Fibroblast of mammary gland (primary cell): Measurements from ENCODE around the gene CHCHD1.

Source experiments
- DNase-seq: peaks from one replicate; pipeline ENCODE4 v3.0.0-alpha.2; 2010; ENCODE audit warnings: low read depth
- H3K4me3 ChIP-seq: 2 replicates; pipeline ENCODE4 v1.5.1; 2011; ENCODE audit warnings: low read depth, mild to moderate bottlenecking, low read length, moderate library complexity; ENCODE audit not compliant: control insufficient read depth
- TF ChIP-seq, protein P1 (sequence below): conservative IDR thresholded peaks from 2 replicates; pipeline ENCODE4 v1.5.1; 2011; ENCODE audit warnings: low read depth, low read length, inconsistent platforms; ENCODE audit not compliant: control insufficient read depth, insufficient read depth

Gene CHCHD1

GRCh38 chr10:73779018-73779417 lies 2.8 kb upstream of the CHCHD1 start:
- no peak for DNase-seq
- TF ChIP-seq, protein P1, sequence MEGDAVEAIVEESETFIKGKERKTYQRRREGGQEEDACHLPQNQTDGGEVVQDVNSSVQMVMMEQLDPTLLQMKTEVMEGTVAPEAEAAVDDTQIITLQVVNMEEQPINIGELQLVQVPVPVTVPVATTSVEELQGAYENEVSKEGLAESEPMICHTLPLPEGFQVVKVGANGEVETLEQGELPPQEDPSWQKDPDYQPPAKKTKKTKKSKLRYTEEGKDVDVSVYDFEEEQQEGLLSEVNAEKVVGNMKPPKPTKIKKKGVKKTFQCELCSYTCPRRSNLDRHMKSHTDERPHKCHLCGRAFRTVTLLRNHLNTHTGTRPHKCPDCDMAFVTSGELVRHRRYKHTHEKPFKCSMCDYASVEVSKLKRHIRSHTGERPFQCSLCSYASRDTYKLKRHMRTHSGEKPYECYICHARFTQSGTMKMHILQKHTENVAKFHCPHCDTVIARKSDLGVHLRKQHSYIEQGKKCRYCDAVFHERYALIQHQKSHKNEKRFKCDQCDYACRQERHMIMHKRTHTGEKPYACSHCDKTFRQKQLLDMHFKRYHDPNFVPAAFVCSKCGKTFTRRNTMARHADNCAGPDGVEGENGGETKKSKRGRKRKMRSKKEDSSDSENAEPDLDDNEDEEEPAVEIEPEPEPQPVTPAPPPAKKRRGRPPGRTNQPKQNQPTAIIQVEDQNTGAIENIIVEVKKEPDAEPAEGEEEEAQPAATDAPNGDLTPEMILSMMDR, result no peak
- H3K4me3 ChIP-seq, result no peak overlapping the region

GRCh38 chr10:73779539-73780197 lies 2.2 kb upstream of the CHCHD1 start:
- TF ChIP-seq, protein P1, result no peak
- DNase-seq, result no peak
- H3K4me3 ChIP-seq, result no peak overlapping the region

- TF ChIP-seq, protein P1, result no peak
- no peak for DNase-seq
- no peak overlapping the region for H3K4me3 ChIP-seq
These were observed 1.5 kb upstream of the CHCHD1 start for GRCh38 chr10:73780301-73780700.

- peak overlapping the region; percentile 85 for H3K4me3 ChIP-seq
- TF ChIP-seq, protein P1, result no peak
- peak; percentile 16 for DNase-seq
These were observed 882 bp upstream of the CHCHD1 start for GRCh38 chr10:73780966-73781365.

DNA sequence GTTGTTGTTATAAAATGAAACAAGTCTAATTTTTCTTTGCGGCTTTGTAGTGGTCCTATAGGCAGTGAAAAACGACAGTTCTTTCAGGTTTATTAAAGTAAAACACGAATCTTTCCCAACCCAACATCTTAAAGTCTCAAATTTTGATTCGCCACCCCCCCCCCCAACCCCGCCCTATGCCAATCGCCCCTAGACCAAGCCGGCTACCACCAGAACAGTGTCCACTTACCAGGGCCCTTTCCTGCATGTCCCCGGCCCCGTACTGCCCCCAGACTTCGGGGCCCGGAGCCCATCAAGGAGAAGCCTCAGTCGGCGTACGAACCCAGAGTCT lies 335 bp upstream of the CHCHD1 start:
- no peak for DNase-seq

DNA sequence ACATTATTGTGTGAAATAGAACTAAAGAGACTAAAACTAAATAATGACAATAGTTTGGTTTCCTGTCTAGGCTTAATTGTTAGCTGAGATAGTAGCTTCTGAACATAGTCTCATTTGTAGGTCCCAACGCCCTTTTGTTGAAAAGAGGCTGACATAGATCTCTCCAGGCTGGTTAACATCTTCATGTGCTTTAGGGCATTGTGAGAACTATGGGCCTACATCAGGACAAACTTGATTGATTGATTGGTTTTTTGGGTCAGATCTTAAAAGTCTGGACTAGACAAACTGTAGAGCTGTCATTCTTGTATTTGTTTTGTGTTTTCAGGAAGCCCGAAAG lies 869 bp downstream of the CHCHD1 start:
- H3K4me3 ChIP-seq, result peak overlapping the region; percentile 85
- TF ChIP-seq, protein P1, result no peak
- DNase-seq, result no peak

More for the DNA sequence above, 335 bp upstream of the CHCHD1 start:
- H3K4me3 ChIP-seq, result peak overlapping the region; percentile 85
- TF ChIP-seq, protein P1, result no peak
